Heart left ventricle (tissue), 16 donors: Measurements from ENCODE around the gene MICALL1. TPM values are rescaled to one million over a fixed set of nuclear protein-coding genes. Genes with fewer than 3 reads are reported as not detected.
A peak's percentile ranks its signal among the peaks of the same experiment; 100 is the strongest.
"Not testable (repeated sequence)": the region's sequence is repeated elsewhere in the genome, so short reads cannot be mapped to it uniquely, and the experiment has no call there.

Source experiments
- ATAC-seq, 4 donors: fragments of 200-7000 bp; cut with Tn5 transposase; one replicate each; pipeline ENCODE4 v1.9.1; 2020 to 2022; ENCODE audit warnings: moderate library complexity in 4 of 4, mild to moderate bottlenecking in 3 of 4, moderate number of reproducible peaks in 1 of 4
- DNase-seq, 5 donors: peaks; one replicate each; pipeline ENCODE4 v3.0.0-alpha.2; 2020
- H3K27ac ChIP-seq, 12 donors: fragments of 200-600 bp; sonication (generic) in 4 of 12; one replicate each; pipeline versions ENCODE4 v1.5.0 to v1.8.0; 2016 to 2022; ENCODE audit warnings: mild to moderate bottlenecking in 2 of 12
- H3K27me3 ChIP-seq, 9 donors: fragments of 200-600 bp; sonication (generic) in 2 of 9; one replicate each; pipeline versions ENCODE4 v1.5.1 to v1.8.0; 2016 to 2022; ENCODE audit warnings: mild to moderate bottlenecking in 3 of 9
- H3K36me3 ChIP-seq, 9 donors: fragments of 200-600 bp; sonication (generic) in 2 of 9; one replicate each; pipeline versions ENCODE4 v1.5.0 to v1.8.0; 2018 to 2022; ENCODE audit warnings: mild to moderate bottlenecking in 2 of 9
- H3K4me1 ChIP-seq, 12 donors: fragments of 200-600 bp; sonication (generic) in 4 of 12; one replicate each; pipeline versions ENCODE4 v1.5.0 to v1.8.0; 2016 to 2022; ENCODE audit warnings: mild to moderate bottlenecking in 3 of 12
- H3K4me3 ChIP-seq, 12 donors: fragments of 200-600 bp; sonication (generic) in 4 of 12; one replicate each; pipeline versions ENCODE4 v1.5.0 to v1.8.0; 2017 to 2022; ENCODE audit warnings: mild to moderate bottlenecking in 9 of 12, moderate library complexity in 4 of 12
- H3K9me3 ChIP-seq, 12 donors: fragments of 200-600 bp; sonication (generic) in 4 of 12; one replicate each; pipeline versions ENCODE4 v1.5.0 to v1.8.0; 2016 to 2022; ENCODE audit warnings: mild to moderate bottlenecking in 1 of 12
- CTCF ChIP-seq, 12 donors: fragments of 200-600 bp; sonication (generic) in 4 of 12; IDR thresholded peaks; one replicate each; pipeline versions ENCODE4 v1.5.0 to v1.8.0; 2018 to 2022; ENCODE audit warnings: antibody characterized with exemption in 12 of 12, mild to moderate bottlenecking in 5 of 12
- POLR2A ChIP-seq, 2 donors: fragments of 450-650 bp; IDR thresholded peaks; one replicate each; pipeline ENCODE4 v1.6.1; 2017; ENCODE audit warnings: antibody characterized with exemption in 2 of 2, mild to moderate bottlenecking in 2 of 2, moderate library complexity in 2 of 2
- WGBS, 4 donors: extraction: QIAGEN DNeasy Blood & Tissue Kit in 2 of 4; methylation state at CpG; one replicate each; pipeline versions ENCODE4 v1.1.5 to v1.1.7; 2013 to 2018; 5-methylcytosine and 5-hydroxymethylcytosine counted together
- intact Hi-C, 10 donors: fragments of 100-400 bp; cut with DNase I; formaldehyde crosslinking; loops; one replicate each; pipeline versions ENCODE4 v1.11.1 to v1.14.2; 2022
- polyA plus RNA-seq, 2 donors: library from polyadenylated mRNA; stranded (reverse); fragments of 200-250 nt; gene quantifications; one replicate each; pipeline ENCODE4 v1.2.3, GENCODE V29; 2013
- total RNA-seq, 9 donors: library from RNA; depleted of rRNA in 2 of 9; stranded (reverse); fragments of >200 nt in 2 of 9; fragmentation: NEBNext Ultra II Directional in 3 of 9; extraction: Animal tissue kit (Norgen Biotek cat#: 25700) in 3 of 9; gene quantifications; one replicate each; pipeline versions ENCODE4 v1.1.0 to v1.2.4, GENCODE V29; 2016 to 2023
- donor health status: ischemic (EF 13 %, LVEDD 7.1; RV severe dilation, severe dysfunction).
- donor health status: healthy with polysubstance abuse.
- donor health status: DM: no; HTN: yes; CAD: no.
- donor health status: DM: no; HTN: no; CAD: no.
- donor health status: ischemic (EF 25% LVEDD 6.9; RV normal size, moderate dysfunction).
- donor health status: ischemic (EF 25% LVEDD 5.7; RV mildly dilated, moderate dysfunction).
- donor health status: healthy.
- donor health status: DM: yes; HTN: yes; CAD: no.
- donor health status: ischemic (EF 35%, LVEDD 5.7; RV mildly dilated, moderate dysfunction).
- donor health status: nonischemic (EF 11% LVEDD 7.7; RV severe dilation, severe dysfunction).
- donor health status: DM: yes; HTN: yes; CAD: no.
- donor health status: PGD.
- donor health status: ischemic (EF 29% LVEDD 5.4; RV normal size, mild dysfunction).
- donor health status: nonischemic (EF 23%, LVEDD 6.1; RV moderate dilation, normal function).

Gene MICALL1
- total and polyA plus RNA-seq, 11 donors, result 10.6 to 40.7 (median 17.8) TPM

GRCh38 chr22:37951305-37951704 lies 45.2 kb downstream of the MICALL1 start:
- no peak overlapping the region for H3K4me3 ChIP-seq
- no peak for ATAC-seq
- intact Hi-C loops, result no loop called here

GRCh38 chr22:37952629-37953028 lies 46.5 kb downstream of the MICALL1 start:
- ATAC-seq, result peak in 1 of 4 donors; percentile 17

More at GRCh38 chr22:37951305-37951704, 45.2 kb downstream of the MICALL1 start:
- peaks cover 0 to 6% (median 0%) of the 10 kb centered on the region in 9 donors for H3K27me3 ChIP-seq
- H3K4me1 ChIP-seq, result peaks cover 4 to 25% (median 15%) of the 10 kb centered on the region in 12 donors
- H3K9me3 ChIP-seq, result no peaks in the 10 kb centered on the region
- 61 to 65% (median 62%) methylated on average over 8 of the region's 8 CpGs for WGBS, 4 donors
- no peak for DNase-seq
- TF ChIP-seq POLR2A (IDR thresholded peaks at IDR 0.05) (no peak), CTCF (IDR thresholded peaks at IDR 0.05) (no peak)
- H3K36me3 ChIP-seq, result peaks cover 0 to 4% (median 0%) of the 10 kb centered on the region in 9 donors
- H3K27ac ChIP-seq, result no peak overlapping the region

GRCh38 chr22:37953062-37953436 lies 47.0 kb downstream of the MICALL1 start:
- TF ChIP-seq POLR2A (IDR thresholded peaks at IDR 0.05) (no peak), CTCF (IDR thresholded peaks at IDR 0.05) (no peak)
- H3K27ac ChIP-seq, result peak overlapping the region in 6 of 12 donors; percentile 7 to 85 (median 81)
- no peaks in the 10 kb centered on the region for H3K9me3 ChIP-seq
- H3K27me3 ChIP-seq, result peaks cover 0 to 6% (median 0%) of the 10 kb centered on the region in 9 donors
- intact Hi-C loops, result no loop called here
- ATAC-seq, result peak; percentile 49 to 70 (median 62)
- 0 to 1% (median 0%) methylated on average over 9 to 13 of the region's 13 CpGs for WGBS, 4 donors
- peaks cover 0 to 21% (median 16%) of the 10 kb centered on the region in 9 donors for H3K36me3 ChIP-seq
- H3K4me1 ChIP-seq, result peaks cover 4 to 25% (median 15%) of the 10 kb centered on the region in 12 donors
- DNase-seq, result peak in 1 of 5 donors; percentile 38
- peak overlapping the region; percentile 74 to 99 (median 94) for H3K4me3 ChIP-seq

More at GRCh38 chr22:37952629-37953028, 46.5 kb downstream of the MICALL1 start:
- H3K27me3 ChIP-seq, intact Hi-C loops, H3K9me3 ChIP-seq, DNase-seq: not testable (repeated sequence)
- H3K27ac ChIP-seq, result peak overlapping the region in 1 of 12 donors; percentile 82
- peaks cover 0 to 17% (median 12%) of the 10 kb centered on the region in 9 donors for H3K36me3 ChIP-seq
- H3K4me3 ChIP-seq, result peak overlapping the region; percentile 74 to 99 (median 94)
- H3K4me1 ChIP-seq, result peaks cover 4 to 25% (median 15%) of the 10 kb centered on the region in 12 donors
- 9 to 16% (median 12%) methylated on average over 18 to 20 of the region's 20 CpGs for WGBS, 4 donors

- Histone ChIP-seq H3K27me3 (peaks cover 0 to 6% (median 0%) of the 10 kb centered on the region in 9 donors), H3K4me3 (peak within 1 kb of the TSS; percentile 74 to 99 (median 94)), H3K27ac (peak within 1 kb of the TSS in 11 of 12 donors; percentile 19 to 85 (median 80)), H3K36me3 (peaks cover 0 to 27% (median 21%) of the 10 kb centered on the region in 9 donors), H3K4me1 (peaks cover 4 to 25% (median 15%) of the 10 kb centered on the region in 12 donors), H3K9me3 (no peaks in the 10 kb centered on the region)
- WGBS, 4 donors, result 0 to 1% (median 1%) methylated on average over 22 to 52 of the region's 52 CpGs
- peak; percentile 94 to 99 (median 97) for DNase-seq
- TF ChIP-seq POLR2A (IDR thresholded peaks at IDR 0.05) (peak in 1 of 2 donors; percentile 85), CTCF (IDR thresholded peaks at IDR 0.05) (no peak)
- peak; percentile 97 to 99 (median 98) for ATAC-seq
- intact Hi-C loops, result no loop called here
These were observed 47.5 kb downstream of the MICALL1 start, which contains the start of the genes C22orf23 and POLR2F for GRCh38 chr22:37953437-37954179. Gene C22orf23 (minus strand): TSS chr22:37953601. CDS start chr22:37953149, 452 bp downstream. Gene POLR2F (plus strand): TSS chr22:37953699. CDS start chr22:37953788, 89 bp downstream.
